ENCODE measurements around the gene L1CAM. TPM values are rescaled to one million over a fixed set of nuclear protein-coding genes. Genes with fewer than 3 reads are reported as not detected.

The L1CAM gene
- total RNA-seq, 1 experiment from 2014 or later = 20.7 TPM

DNA sequence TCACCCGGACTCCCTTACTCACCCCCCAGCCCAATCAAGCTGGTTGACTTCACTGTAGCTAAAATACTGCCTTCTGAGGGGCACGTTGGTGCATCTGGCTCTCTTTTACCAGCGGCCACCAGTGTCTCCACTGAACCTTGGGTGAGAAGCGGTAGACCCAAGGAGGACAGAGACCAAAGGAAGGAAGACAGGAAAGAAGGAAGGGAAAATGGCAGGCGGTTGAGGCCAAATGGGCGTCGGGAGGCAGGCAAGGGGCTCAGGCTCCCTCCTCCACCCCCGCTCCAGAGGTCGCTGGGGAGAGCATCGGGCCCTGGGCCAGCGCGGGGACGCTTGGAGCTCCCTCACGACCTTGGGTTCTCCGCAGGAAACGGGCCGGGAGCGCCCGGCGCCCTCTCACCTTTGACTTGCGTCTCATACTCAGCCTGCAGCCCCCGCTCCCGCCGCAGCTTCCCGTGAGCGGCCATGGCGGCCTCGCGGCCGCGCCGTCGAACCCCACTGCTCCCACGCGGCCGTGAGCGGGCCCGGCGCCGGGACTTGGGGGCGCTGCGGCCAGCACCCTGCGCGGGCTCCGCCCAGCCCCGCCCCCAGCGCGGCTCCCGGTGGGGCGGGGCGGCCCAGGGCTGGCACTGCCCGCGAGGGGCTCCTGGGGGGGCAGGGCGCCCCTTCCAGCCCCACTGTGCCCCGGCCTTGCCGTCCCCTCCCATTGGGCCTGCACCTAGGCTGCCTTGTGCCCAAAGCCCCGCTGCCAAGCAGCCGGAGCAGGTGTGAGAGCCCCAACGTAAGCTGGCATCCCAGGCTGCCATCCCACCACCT, 40.0 kb upstream of the L1CAM start, which contains the start of gene ARHGAP4:
TSS of gene ARHGAP4 (minus strand) at position 526 of the 813 bp plus-strand sequence. CDS start at position 464, 62 bp downstream.
- intact Hi-C loops (cut with micrococcal nuclease) = no loop called here
- H3K4me3 Mint-ChIP-seq (ENCODE audit: unreplicated experiment) = peak within 1 kb of the TSS; percentile 79
- TF ChIP-seq, protein P1, sequence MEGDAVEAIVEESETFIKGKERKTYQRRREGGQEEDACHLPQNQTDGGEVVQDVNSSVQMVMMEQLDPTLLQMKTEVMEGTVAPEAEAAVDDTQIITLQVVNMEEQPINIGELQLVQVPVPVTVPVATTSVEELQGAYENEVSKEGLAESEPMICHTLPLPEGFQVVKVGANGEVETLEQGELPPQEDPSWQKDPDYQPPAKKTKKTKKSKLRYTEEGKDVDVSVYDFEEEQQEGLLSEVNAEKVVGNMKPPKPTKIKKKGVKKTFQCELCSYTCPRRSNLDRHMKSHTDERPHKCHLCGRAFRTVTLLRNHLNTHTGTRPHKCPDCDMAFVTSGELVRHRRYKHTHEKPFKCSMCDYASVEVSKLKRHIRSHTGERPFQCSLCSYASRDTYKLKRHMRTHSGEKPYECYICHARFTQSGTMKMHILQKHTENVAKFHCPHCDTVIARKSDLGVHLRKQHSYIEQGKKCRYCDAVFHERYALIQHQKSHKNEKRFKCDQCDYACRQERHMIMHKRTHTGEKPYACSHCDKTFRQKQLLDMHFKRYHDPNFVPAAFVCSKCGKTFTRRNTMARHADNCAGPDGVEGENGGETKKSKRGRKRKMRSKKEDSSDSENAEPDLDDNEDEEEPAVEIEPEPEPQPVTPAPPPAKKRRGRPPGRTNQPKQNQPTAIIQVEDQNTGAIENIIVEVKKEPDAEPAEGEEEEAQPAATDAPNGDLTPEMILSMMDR (IDR thresholded peaks at IDR 0.05; ENCODE audit: unreplicated experiment) = no peak
- BruUV-seq (replicated peaks) = TSS peak; percentile 91
- no peaks in the 10 kb centered on the region for H3K27me3 Mint-ChIP-seq (ENCODE audit: insufficient read depth, unreplicated experiment)
- POLR2A ChIA-PET = interaction anchor here (0.9 to 1.6 kb wide), 3 partner anchors 8 to 46 kb away, joined by 3 to 8 read pairs (median 3); partner anchors contain the start of gene HCFC1
- peaks cover 9% of the 10 kb centered on the region for H3K4me1 Mint-ChIP-seq (ENCODE audit: insufficient read depth, unreplicated experiment)
- CTCF ChIA-PET = interaction anchor here (1.1 to 3.1 kb wide), 3 partner anchors 21 to 37 kb away, joined by 3 to 19 read pairs (median 5); no protein-coding TSS in a partner anchor
- no peak within 1 kb of the TSS for H3K27ac Mint-ChIP-seq (ENCODE audit: low read depth, unreplicated experiment)
- no peaks in the 10 kb centered on the region for H3K9me3 Mint-ChIP-seq (ENCODE audit: unreplicated experiment)
- DNase-seq (ENCODE audit: unreplicated experiment) = no peak
- H3K36me3 Mint-ChIP-seq (ENCODE audit: insufficient read depth, unreplicated experiment) = peaks cover 6% of the 10 kb centered on the region

DNA sequence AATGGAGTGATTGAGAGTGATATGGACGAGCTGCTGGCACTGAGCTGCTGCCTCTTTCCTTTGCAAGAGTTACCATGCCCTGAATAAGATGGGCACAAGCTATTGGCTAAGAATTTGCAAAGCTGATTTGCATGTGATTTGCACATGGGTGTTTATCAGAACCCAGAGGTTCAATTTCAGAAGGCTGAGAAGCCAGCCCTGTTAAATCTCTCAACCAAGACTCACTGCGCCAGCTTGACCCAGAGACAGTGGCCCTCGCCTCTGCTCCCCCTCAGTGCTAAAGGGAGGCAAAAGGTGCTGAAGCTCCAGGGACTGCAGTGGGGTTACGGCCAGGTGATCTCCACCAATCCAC, 39.4 kb upstream of the L1CAM start:
- intact Hi-C loops (cut with micrococcal nuclease) = no loop called here
- no TSS peak for BruUV-seq (replicated peaks)
- DNase-seq (ENCODE audit: unreplicated experiment) = no peak
- Mint-ChIP-seq H3K4me3 (ENCODE audit: unreplicated experiment) (peak overlapping the region; percentile 11), H3K27ac (ENCODE audit: low read depth, unreplicated experiment) (no peak overlapping the region), H3K4me1 (ENCODE audit: insufficient read depth, unreplicated experiment) (peaks cover 9% of the 10 kb centered on the region), H3K27me3 (ENCODE audit: insufficient read depth, unreplicated experiment) (peaks cover 4% of the 10 kb centered on the region), H3K36me3 (ENCODE audit: insufficient read depth, unreplicated experiment) (peaks cover under 1% of the 10 kb centered on the region), H3K9me3 (ENCODE audit: unreplicated experiment) (no peaks in the 10 kb centered on the region)
- TF ChIP-seq, protein P1 (IDR thresholded peaks at IDR 0.05; ENCODE audit: unreplicated experiment) = no peak
- ChIA-PET CTCF (interaction anchor here (0.6 to 3.1 kb wide), 3 partner anchors 22 to 56 kb away, joined by 3 to 19 read pairs (median 3); no protein-coding TSS in a partner anchor), POLR2A (interaction anchor here (0.9 to 1.2 kb wide), 2 partner anchors 25 to 46 kb away, joined by 3 read pairs; partner anchors contain the start of gene HCFC1)

DNA sequence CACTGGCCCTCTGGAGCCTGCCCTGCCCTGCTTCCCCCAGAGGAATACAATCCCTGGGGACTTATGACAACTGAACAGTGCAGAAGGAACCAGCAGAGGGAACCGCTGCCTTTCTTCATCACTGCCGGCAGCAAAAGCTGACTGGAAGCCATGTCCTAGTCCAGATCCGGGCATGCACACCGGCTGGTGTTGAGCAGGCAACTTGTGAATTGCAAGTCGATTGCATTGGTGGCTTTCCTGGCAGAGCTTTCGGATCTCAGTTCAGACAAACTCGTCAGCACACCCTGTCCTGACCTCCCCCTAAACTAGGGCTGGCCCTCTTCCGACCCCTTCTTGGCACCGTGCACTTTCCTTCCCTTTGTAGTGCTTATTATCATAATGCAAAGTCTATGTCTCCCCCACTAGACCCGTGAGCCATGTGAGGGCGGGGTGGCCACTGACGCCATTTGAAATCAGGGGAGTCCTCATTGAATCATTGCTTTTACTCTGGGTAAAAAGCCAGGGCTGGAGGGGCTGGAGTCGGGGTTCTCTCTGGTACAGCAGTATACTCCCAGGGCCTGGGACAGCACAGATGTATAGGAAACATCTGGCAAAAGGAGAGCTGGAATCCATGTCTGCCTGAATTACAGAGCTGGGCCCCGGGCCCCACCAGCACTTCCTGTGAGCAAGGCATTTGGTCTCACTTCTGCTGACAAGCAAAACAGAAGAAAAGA, 38.3 kb upstream of the L1CAM start:
- Mint-ChIP-seq H3K27ac (ENCODE audit: low read depth, unreplicated experiment) (peak overlapping the region; percentile 51), H3K36me3 (ENCODE audit: insufficient read depth, unreplicated experiment) (no peaks in the 10 kb centered on the region), H3K27me3 (ENCODE audit: insufficient read depth, unreplicated experiment) (peaks cover 14% of the 10 kb centered on the region), H3K4me3 (ENCODE audit: unreplicated experiment) (no peak overlapping the region), H3K9me3 (ENCODE audit: unreplicated experiment) (no peaks in the 10 kb centered on the region), H3K4me1 (ENCODE audit: insufficient read depth, unreplicated experiment) (peaks cover 9% of the 10 kb centered on the region)
- no TSS peak for BruUV-seq (replicated peaks)
- POLR2A ChIA-PET = interaction anchor here (0.6 to 0.7 kb wide), 3 partner anchors 16 to 190 kb away, joined by 3 read pairs; no protein-coding TSS in a partner anchor
- intact Hi-C loops (cut with micrococcal nuclease) = no loop called here
- TF ChIP-seq, protein P1 (IDR thresholded peaks at IDR 0.05; ENCODE audit: unreplicated experiment) = no peak
- CTCF ChIA-PET = interaction anchor here (0.6 to 5.0 kb wide), 10 partner anchors 8 to 577 kb away, joined by 3 to 31 read pairs (median 4); partner anchors contain the start of gene PLXNB3
- peak; percentile 25 for DNase-seq (ENCODE audit: unreplicated experiment)

Measured in MCF 10A (cell line).